HG03064 (cell line): ENCODE data around the gene MYL7.
A peak's percentile ranks its signal among the peaks of the same experiment; 100 is the strongest.

ENCODE experiments used
- ATAC-seq: cut with Tn5 transposase; IDR thresholded peaks from one replicate; pipeline ENCODE4 v1.9.1; 2021; ENCODE audit warnings: low read depth; ENCODE audit not compliant: unreplicated experiment

MYL7 gene

DNA sequence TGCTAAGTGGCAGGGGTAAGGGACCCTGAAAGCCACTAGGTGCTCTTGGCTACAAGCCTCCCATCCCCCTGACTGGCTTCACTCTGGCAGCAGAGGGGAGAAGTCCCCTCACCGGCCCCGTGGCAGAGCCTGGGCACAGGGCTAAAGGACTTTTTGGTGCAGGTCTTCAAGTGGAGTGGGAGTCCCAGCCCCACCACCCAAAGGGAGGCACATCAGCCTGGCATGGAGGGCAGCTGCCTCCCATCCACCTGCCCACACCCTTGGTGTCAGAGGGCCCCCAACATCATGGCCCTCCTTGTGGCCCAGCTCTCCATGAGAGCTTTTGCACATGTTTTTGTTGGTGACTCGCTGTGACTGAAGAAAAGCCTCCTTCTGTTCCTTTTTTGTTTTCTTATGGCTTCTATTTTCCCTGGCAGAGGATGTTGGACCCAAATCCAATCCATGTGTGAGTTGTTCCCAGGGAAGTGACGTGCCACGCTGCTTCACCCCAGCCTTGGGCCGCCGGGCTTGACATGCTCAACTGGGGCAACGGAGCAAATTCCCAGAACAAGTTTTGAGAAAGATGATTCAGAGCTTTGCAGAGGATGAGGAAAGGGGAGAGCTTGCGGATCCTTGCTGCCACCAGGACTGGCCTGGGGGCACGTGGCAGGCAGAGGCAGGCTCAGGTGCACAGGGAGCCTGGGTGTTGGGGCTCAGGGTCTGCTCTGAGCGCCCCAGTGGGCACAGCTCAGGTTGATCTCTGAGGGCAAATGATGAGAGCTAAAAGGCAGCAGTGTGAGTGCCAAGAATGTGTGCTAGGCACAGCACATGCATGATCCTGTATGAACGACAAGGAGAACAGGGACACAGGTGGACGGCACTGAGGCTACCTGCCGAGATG, 38.9 kb downstream of the MYL7 start:
- no peak for ATAC-seq

GRCh38 chr7:44101303-44101965, 39.7 kb downstream of the MYL7 start:
- ATAC-seq, result no peak

GRCh38 chr7:44100458-44101302, 40.5 kb downstream of the MYL7 start:
- ATAC-seq, result no peak

GRCh38 chr7:44099669-44100068, 41.5 kb downstream of the MYL7 start:
- no peak for ATAC-seq

DNA sequence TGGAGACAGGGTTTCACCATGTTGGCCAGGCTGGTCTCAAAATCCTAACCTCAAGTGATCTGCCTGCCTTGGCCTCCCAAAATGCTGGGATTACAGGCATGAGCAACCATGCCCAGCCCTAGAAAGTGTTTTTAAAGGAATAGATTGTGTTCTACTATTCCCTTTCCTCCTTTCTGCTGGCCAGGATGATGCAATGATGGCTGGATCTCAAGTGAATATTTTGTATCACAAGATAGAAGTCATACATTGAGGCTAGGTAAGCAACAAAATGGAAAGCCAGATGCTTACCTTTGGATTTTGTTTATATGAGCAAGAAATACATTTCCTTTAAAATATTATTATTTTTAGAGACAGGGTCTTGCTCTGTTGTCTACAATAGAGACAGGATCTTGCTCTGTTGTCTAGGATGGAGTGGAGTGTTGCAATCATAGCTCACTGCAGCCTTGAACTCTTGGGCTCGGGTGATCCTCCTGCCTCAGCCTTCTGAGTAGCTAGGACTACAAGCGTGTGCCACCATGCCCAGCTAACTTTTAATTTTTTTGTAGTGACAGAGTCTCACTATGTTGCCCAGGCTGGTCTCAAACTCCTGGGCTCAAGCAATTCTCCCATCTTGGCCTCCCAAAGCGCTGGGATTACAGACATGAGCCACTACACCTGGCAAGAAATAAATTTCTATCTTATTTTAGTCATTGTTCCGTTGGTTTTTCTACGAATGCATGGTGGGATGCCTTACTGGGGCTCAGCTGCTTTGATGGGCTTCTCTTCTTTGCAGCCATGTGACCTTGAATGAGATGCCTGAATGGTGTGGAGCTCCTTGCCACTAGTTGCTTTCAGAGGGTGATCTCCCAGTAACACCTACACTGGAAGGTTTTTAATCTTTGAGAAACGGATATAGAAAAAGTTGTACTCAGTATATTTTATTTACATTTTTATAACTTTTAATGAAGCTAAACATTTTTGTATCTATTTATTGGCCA, 42.8 kb downstream of the MYL7 start:
- no peak for ATAC-seq

- peak; percentile 68 for ATAC-seq
These were observed 43.8 kb downstream of the MYL7 start for GRCh38 chr7:44097064-44097932.

- ATAC-seq, result no peak
These were observed 44.7 kb downstream of the MYL7 start for GRCh38 chr7:44096326-44096881.

- ATAC-seq, result no peak
These were observed 45.4 kb downstream of the MYL7 start for GRCh38 chr7:44095781-44096180.

- ATAC-seq, result no peak
These were observed 46.1 kb downstream of the MYL7 start for GRCh38 chr7:44094883-44095592.

DNA sequence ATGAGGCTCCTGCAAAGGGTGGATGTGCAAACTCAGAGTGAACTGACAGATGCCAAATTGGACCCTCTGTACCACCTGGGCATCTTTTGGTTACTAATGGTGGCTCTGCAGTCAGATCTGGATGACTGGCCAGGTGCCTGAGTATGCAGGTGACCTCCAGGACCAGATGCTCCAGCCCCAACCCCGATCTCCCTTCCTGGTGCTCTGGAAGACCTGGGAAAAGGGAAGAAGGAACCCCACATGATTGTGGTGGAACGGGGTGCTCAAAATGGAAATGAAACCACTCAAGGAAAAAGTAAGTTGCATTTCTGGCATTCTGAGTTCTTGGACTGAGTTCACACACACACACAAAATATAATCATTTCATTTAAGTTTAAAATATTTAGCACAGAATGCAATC, 46.8 kb downstream of the MYL7 start:
- ATAC-seq, result no peak

- ATAC-seq, result no peak
These were observed 48.0 kb downstream of the MYL7 start for GRCh38 chr7:44093102-44093641.
